Measurements from ENCODE around the gene RCBTB1.

DNA sequence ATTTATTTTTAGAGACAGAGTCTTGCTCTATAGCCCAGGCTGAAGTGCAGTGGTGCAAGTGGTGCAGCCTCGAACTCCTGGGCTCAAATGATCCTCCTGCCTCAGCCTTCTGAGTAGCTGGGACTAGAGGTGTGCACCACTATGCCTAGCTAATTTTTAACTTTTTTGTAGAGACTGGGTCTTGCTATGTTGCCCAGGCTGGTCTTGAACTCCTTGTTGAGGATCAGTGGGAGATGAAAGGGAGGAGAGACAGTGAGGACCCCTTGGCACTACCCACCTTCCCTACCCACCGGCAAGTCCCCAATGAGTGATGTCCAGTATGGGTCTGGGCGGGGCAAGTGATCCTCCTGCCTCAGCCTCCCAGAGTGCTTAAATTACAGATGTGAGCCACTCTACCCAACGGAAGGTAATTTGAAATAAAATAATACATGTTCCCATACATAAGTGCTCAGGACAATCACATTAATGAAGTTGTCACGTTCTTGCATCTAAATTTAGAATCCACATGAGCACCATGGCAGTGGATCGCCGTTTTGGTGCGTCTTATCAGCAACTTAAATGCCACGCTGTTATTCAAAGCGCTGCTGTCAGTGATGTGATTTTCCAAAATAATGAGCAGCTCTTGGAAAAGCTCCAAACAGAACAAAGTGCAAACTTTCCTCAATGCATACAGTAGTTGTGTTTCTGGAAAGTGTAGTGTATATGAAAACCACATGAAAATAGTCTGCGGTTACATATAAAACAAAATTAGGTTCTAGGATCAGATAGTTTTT, 37.0 kb upstream of the RCBTB1 start:
- TF ChIP-seq POLR2A (IDR thresholded peaks at IDR 0.05): no peak
- TF ChIP-seq, protein P1, sequence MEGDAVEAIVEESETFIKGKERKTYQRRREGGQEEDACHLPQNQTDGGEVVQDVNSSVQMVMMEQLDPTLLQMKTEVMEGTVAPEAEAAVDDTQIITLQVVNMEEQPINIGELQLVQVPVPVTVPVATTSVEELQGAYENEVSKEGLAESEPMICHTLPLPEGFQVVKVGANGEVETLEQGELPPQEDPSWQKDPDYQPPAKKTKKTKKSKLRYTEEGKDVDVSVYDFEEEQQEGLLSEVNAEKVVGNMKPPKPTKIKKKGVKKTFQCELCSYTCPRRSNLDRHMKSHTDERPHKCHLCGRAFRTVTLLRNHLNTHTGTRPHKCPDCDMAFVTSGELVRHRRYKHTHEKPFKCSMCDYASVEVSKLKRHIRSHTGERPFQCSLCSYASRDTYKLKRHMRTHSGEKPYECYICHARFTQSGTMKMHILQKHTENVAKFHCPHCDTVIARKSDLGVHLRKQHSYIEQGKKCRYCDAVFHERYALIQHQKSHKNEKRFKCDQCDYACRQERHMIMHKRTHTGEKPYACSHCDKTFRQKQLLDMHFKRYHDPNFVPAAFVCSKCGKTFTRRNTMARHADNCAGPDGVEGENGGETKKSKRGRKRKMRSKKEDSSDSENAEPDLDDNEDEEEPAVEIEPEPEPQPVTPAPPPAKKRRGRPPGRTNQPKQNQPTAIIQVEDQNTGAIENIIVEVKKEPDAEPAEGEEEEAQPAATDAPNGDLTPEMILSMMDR (IDR thresholded peaks at IDR 0.05): no peak
